ENCODE data around the gene GGCX. TPM values are rescaled to one million over a fixed set of nuclear protein-coding genes. Genes with fewer than 3 reads are reported as not detected.

GGCX gene
- total and polyA plus RNA-seq, 2 donors (not counting 3 experiments of a cell fraction or from before 2014, with no cell fraction given): 48.0 to 62.7 TPM

DNA sequence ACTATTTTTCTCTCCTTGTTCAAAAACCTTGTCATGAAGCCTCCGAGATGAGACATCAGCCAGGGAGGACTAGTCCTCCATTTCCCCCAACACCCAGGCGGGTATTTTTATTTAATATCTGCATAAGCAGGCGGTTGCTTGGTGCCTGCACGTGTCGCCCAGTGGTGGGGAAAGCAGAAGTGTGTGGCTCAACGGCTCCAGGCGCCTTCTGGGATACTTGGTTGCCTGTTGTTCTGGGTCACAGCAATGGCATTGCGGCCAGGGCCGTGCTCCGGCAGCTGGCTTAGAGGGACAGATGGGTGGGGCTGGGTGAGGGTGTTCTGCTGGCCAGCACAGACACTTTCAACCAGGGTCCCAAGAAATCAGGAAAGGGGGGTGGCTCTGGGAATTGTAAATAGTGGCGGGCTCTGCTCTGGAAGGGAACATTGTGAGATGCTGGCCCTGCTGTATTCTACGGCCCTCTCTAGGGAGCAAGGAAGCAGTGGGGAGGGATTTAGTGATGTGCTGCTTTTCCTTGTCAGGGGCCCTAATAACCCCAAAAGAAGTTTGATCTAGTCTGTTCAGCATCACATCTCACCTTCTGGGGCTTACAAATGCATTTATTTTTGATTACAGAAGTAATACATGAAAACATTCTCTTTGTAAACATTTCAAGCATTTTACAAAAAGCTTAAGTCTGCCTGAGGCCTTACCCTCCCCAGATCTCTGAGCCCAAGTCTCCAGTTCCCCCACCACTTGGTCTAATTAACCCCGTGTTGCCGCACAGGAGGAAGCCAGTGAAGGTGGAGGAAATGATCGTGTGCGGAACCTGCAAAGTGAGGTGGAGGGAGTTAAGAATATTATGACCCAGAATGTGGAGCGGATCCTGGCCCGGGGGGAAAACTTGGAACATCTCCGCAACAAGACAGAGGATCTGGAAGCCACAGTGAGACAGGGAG is 17.2 kb upstream of the GGCX start:
- no peaks in the 10 kb centered on the region for H3K36me3 ChIP-seq (ENCODE audit: control insufficient read depth in 2 of 2, extremely low read depth in 1 of 2, insufficient read depth in 2 of 2, low read length in 2 of 2)
- intact Hi-C loops (cut with micrococcal nuclease): loop anchor here (1.0 kb wide), 1 partner anchor 7 kb away; no protein-coding TSS in a partner anchor
- H3K27ac ChIP-seq (ENCODE audit: insufficient read depth, low read depth, low read length): no peak overlapping the region
- H3K4me2 ChIP-seq (ENCODE audit: insufficient read depth, low read length): peak overlapping the region; percentile 54
- BruUV-seq (replicated peaks): no TSS peak
- DNase-seq (ENCODE audit: low read depth, low spot score) (no peak), FAIRE-seq (peak; percentile 70)
- H3K4me3 ChIP-seq (replicated peaks in 1 of 3; ENCODE audit: insufficient read depth in 1 of 3, low read depth in 1 of 3, low read length in 3 of 3): peak overlapping the region in 1 of 3 experiments; percentile 9
- no peaks in the 10 kb centered on the region for H3K9me1 ChIP-seq (replicated peaks; ENCODE audit: control insufficient read depth, extremely low read depth, insufficient read depth, low read length)
- dilution Hi-C loops (cut with MboI; ENCODE audit: extremely low pct_ligation_motif_present, low sequenced_read_pairs): no loop called here
- no peaks in the 10 kb centered on the region for H3K9me3 ChIP-seq (replicated peaks; ENCODE audit: control insufficient read depth, insufficient read depth, low read length)
- no peaks in the 10 kb centered on the region for H3K27me3 ChIP-seq (ENCODE audit: control insufficient read depth in 2 of 2, insufficient read depth in 2 of 2, low read length in 2 of 2)
- ChIA-PET CTCF (interaction anchor here (1.0 to 2.4 kb wide), 5 partner anchors 9 to 30 kb away, joined by 3 to 5 read pairs (median 5); partner anchors contain the start of gene RNF181), POLR2A (interaction anchor here (1.0 kb wide), 1 partner anchor 40 kb away, joined by 6 read pairs; the partner anchor contains the start of gene MAT2A)
- H3K9ac ChIP-seq (replicated peaks; ENCODE audit: extremely low read depth, insufficient read depth, low read length): no peak overlapping the region
- no peaks in the 10 kb centered on the region for H3K79me2 ChIP-seq (ENCODE audit: control insufficient read depth, insufficient read depth, low read length)
- no peaks in the 10 kb centered on the region for H4K20me1 ChIP-seq (replicated peaks; ENCODE audit: control insufficient read depth, extremely low read depth, insufficient read depth, low read length)
- TF ChIP-seq EZH2 (IDR thresholded peaks at IDR 0.05; ENCODE audit: borderline replicate concordance, low read depth, low read length, severe bottlenecking) (no peak), MYC (IDR thresholded peaks at IDR 0.05; ENCODE audit: low read depth, low read length) (no peak)
- peaks cover 22% of the 10 kb centered on the region for H3K4me1 ChIP-seq (ENCODE audit: control insufficient read depth, extremely low read depth, insufficient read depth, low read length)
- peak overlapping the region; percentile 53 for H2AFZ ChIP-seq (ENCODE audit: low read depth, low read length)

DNA sequence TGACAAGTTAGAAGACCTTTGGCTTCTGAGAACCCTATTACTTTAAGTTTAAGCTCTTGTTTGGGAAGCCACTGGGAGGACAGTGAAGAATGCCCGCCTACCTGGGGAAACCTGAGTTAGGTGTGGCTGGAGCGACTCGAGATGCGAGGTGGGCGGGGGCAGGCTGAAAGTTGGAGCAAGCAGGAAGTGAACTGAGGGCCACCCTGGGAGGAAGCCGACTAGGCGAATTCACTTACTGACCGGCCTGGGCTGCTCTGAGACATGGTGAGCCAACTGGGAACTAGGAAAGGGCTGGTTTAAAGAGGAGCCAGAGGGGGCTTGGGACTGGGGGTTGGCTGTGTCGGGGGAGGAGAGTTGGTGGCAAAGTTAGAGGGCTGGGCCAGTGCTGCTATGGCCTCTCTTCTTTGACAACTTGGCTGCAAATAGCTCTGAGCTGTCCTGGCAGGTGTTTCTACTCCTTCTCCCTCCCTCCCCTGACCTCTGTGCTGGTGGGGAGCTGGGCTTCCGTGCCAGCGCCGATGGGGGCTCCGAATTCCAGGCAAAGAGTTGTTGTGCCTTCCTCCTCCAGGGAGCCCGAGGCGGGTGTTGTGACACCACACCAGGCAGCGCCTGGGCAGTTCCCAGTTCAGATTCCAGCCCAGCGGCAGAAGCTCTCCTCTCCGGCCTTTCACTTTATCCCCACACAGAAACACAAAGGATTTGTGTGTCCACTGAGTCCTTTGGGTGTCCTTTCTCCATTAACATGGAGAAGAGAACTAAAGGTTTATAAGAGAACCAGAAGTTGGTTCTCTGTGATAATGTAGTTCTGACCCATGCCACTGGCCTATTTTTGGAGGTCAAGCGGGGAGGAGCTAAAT is 16.3 kb upstream of the GGCX start, which contains the start of gene VAMP8:
TSS of gene VAMP8 (plus strand) at position 201 of the 857 bp plus-strand sequence. CDS start at position 262, 61 bp downstream.
- Histone ChIP-seq H3K36me3 (ENCODE audit: control insufficient read depth in 2 of 2, extremely low read depth in 1 of 2, insufficient read depth in 2 of 2, low read length in 2 of 2) (no peaks in the 10 kb centered on the region), H3K9me3 (replicated peaks; ENCODE audit: control insufficient read depth, insufficient read depth, low read length) (no peaks in the 10 kb centered on the region), H3K9me1 (replicated peaks; ENCODE audit: control insufficient read depth, extremely low read depth, insufficient read depth, low read length) (no peaks in the 10 kb centered on the region), H3K4me1 (ENCODE audit: control insufficient read depth, extremely low read depth, insufficient read depth, low read length) (peaks cover 22% of the 10 kb centered on the region), H3K79me2 (ENCODE audit: control insufficient read depth, insufficient read depth, low read length) (no peaks in the 10 kb centered on the region), H3K27me3 (ENCODE audit: control insufficient read depth in 2 of 2, insufficient read depth in 2 of 2, low read length in 2 of 2) (peaks cover 0 to 2% of the 10 kb centered on the region in 2 experiments), H2AFZ (ENCODE audit: low read depth, low read length) (peak within 1 kb of the TSS; percentile 53), H3K4me2 (ENCODE audit: insufficient read depth, low read length) (peak within 1 kb of the TSS; percentile 54), H4K20me1 (replicated peaks; ENCODE audit: control insufficient read depth, extremely low read depth, insufficient read depth, low read length) (no peaks in the 10 kb centered on the region), H3K9ac (replicated peaks; ENCODE audit: extremely low read depth, insufficient read depth, low read length) (peak within 1 kb of the TSS; percentile 25), H3K4me3 (replicated peaks in 1 of 3; ENCODE audit: insufficient read depth in 1 of 3, low read depth in 1 of 3, low read length in 3 of 3) (peak within 1 kb of the TSS in 2 of 3 experiments; percentile 2 to 9), H3K27ac (ENCODE audit: insufficient read depth, low read depth, low read length) (peak within 1 kb of the TSS; percentile 27)
- POLR2A ChIA-PET: interaction anchor here (1.0 kb wide), 1 partner anchor 39 kb away, joined by 6 read pairs; the partner anchor contains the start of gene MAT2A
- intact Hi-C loops (cut with micrococcal nuclease) (no loop called here), dilution Hi-C loops (cut with MboI; ENCODE audit: extremely low pct_ligation_motif_present, low sequenced_read_pairs) (no loop called here)
- FAIRE-seq: peak; percentile 77
- CTCF ChIA-PET: interaction anchor here (0.7 to 2.4 kb wide), 7 partner anchors 8 to 67 kb away, joined by 3 to 5 read pairs (median 5); partner anchors contain the start of gene RNF181
- no peak for TF ChIP-seq CTCF (IDR thresholded peaks at IDR 0.05; ENCODE audit: extremely low read depth in 1 of 2, insufficient read depth in 1 of 2, low read depth in 1 of 2, low read length in 2 of 2)
- no peak for TF ChIP-seq MYC (IDR thresholded peaks at IDR 0.05; ENCODE audit: low read depth, low read length)
- no peak for TF ChIP-seq JUN (IDR thresholded peaks at IDR 0.05; ENCODE audit: borderline replicate concordance, insufficient read depth, insufficient read length, low read depth)
- TF ChIP-seq EZH2 (IDR thresholded peaks at IDR 0.05; ENCODE audit: borderline replicate concordance, low read depth, low read length, severe bottlenecking): no peak
- TF ChIP-seq, protein P1, sequence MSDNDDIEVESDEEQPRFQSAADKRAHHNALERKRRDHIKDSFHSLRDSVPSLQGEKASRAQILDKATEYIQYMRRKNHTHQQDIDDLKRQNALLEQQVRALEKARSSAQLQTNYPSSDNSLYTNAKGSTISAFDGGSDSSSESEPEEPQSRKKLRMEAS (IDR thresholded peaks at IDR 0.05; ENCODE audit: insufficient read depth, insufficient read length): no peak
- no peak for TF ChIP-seq POLR2A (IDR thresholded peaks at IDR 0.05; ENCODE audit: low read depth, low read length)
- BruUV-seq (replicated peaks): TSS peak; percentile 42
- peak; percentile 37 for DNase-seq (ENCODE audit: low read depth, low spot score)
